ENCODE results near the gene RNFT1. TPM values are rescaled to one million over a fixed set of nuclear protein-coding genes. Genes with fewer than 3 reads are reported as not detected.
"Not testable (repeated sequence)": the region's sequence is repeated elsewhere in the genome, so short reads cannot be mapped to it uniquely, and the experiment has no call there.

The RNFT1 gene, protein sequence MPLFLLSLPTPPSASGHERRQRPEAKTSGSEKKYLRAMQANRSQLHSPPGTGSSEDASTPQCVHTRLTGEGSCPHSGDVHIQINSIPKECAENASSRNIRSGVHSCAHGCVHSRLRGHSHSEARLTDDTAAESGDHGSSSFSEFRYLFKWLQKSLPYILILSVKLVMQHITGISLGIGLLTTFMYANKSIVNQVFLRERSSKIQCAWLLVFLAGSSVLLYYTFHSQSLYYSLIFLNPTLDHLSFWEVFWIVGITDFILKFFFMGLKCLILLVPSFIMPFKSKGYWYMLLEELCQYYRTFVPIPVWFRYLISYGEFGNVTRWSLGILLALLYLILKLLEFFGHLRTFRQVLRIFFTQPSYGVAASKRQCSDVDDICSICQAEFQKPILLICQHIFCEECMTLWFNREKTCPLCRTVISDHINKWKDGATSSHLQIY
- 39.5 TPM for total RNA-seq
- long read RNA-seq, transcript RNFT1-201 (9 exons, 2,101 nt) = major isoform, 43 of 66 reads
- long read RNA-seq, partial matches to known transcripts = 4 of 66 reads
- long read RNA-seq, other reads (novel, unspliced or antisense) = 13 of 66 reads

DNA sequence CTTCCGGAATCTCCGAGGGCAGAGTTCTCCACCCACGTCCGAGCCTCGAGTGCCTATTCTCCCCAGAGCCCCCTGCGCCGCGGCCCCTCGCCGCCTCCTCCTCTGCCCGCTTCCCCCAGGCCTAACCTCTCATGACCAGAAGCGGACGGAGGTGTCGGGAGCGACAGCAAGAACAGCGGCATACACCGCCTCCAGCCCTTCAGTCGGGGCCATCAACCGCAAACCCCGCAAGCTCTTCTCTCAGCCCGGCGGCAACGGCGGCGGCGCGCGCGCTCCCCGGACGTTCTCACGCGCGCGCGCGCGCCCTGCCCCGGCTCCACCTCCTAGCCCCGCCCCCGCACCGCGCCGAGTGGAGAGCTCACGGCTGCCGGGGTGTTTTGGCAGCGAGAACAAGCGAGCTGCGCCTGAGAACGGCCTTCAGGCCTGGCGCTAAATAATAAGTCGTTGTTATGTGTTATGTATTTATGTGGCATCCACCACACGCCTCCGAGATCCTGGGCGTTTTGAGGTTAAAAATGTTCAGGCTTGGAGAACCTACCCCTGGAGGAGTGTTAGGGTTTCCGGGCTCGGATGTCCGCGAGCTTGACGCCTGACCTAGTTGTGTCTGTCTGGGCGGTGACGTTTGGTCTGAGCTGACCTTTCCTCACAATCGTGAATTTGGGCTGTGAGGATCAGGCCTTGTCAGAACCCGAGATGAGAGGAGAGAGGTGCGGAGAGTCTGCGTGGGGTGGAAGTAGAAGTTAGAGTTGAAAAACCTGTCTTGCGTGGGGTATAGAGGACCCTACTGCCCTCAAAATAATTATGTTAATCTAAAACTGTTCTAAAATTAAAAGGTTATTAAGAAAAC is at the start of gene RNFT1:
Gene RNFT1, minus strand, starts transcription at position 259 of the 847 bp plus-strand sequence. Its CDS starts 77 bp downstream, at position 182.
- DNase-seq (peak; percentile 96), ATAC-seq (peak; percentile 99)
- Histone ChIP-seq H3K4me3 (peak within 1 kb of the TSS; percentile 90), H3K27ac (peak within 1 kb of the TSS; percentile 96), H3K9me3 (no peaks in the 10 kb centered on the region), H3K27me3 (ENCODE audit: low read depth) (no peaks in the 10 kb centered on the region), H3K4me1 (peaks cover 18% of the 10 kb centered on the region), H3K36me3 (no peaks in the 10 kb centered on the region)
- TF ChIP-seq, protein P1, sequence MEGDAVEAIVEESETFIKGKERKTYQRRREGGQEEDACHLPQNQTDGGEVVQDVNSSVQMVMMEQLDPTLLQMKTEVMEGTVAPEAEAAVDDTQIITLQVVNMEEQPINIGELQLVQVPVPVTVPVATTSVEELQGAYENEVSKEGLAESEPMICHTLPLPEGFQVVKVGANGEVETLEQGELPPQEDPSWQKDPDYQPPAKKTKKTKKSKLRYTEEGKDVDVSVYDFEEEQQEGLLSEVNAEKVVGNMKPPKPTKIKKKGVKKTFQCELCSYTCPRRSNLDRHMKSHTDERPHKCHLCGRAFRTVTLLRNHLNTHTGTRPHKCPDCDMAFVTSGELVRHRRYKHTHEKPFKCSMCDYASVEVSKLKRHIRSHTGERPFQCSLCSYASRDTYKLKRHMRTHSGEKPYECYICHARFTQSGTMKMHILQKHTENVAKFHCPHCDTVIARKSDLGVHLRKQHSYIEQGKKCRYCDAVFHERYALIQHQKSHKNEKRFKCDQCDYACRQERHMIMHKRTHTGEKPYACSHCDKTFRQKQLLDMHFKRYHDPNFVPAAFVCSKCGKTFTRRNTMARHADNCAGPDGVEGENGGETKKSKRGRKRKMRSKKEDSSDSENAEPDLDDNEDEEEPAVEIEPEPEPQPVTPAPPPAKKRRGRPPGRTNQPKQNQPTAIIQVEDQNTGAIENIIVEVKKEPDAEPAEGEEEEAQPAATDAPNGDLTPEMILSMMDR (IDR thresholded peaks at IDR 0.05) = no peak
- intact Hi-C loops (cut with DNase I) = no loop called here

DNA sequence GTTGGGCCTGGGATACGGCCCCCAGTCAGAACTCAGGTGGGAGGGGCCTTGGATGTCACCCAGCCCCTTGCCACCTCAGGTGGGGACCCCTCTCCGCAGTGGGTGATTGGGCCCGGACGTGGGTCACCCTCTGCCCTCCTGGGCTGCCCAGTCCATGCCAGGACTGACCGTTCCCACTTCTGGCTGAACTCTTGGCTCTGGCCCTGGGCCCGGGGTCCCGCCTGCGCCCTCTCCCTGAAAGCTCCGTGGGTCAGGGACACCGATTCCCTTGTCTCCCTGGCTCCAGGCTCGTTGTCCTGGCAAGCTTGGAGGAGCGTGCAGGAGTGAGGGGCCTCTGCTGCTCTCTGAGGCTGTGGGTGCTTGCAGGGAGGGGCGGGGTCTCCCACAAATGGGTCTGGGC is 44.8 kb upstream of the RNFT1 start:
- DNase-seq; H3K27me3 ChIP-seq (ENCODE audit: low read depth); H3K27ac ChIP-seq; intact Hi-C loops (cut with DNase I); H3K4me3 ChIP-seq; H3K4me1 ChIP-seq; H3K9me3 ChIP-seq; H3K36me3 ChIP-seq; ATAC-seq: not testable (repeated sequence)

DNA sequence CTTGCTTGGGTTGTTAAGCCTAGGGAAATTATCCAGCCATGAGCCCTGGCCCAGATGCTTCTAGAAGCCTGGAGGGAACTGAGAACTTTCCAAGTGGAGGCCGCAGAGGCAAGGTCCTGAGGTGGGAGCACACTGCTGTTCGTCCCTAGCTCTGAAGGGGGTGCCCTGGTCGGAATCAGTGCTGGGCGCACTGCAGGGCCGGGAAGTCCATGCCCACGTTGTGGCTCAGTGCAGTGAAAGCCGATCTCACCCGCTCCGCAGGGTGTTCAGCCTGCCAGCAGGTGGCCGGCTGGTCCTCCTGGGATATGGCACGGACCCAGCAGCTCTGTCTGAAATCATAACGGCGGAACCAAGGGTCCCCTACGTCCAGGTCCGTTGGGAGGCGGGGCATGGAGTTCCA is 43.8 kb upstream of the RNFT1 start:
- not testable (repeated sequence) for H3K4me3 ChIP-seq, DNase-seq, ATAC-seq

DNA sequence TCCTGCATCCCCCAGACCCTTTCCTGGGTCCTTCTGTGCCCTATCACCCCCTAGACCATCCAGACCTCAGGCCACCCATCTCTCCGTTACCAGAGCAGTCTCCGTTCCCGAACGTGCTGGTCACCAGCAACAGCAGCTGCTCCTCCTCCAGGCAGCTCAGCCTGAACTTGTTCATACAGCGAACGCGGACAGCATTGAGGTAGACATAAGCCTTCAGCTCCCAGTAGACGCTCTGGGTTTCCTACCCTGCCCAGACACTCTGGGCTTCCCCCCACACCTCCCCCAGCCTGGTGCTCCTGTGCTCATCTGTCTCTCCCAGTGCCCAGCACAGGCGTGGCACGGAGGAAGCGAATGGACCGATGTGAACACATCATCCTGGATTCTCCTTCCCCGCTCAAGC is 41.6 kb upstream of the RNFT1 start:
- Histone ChIP-seq H3K27me3 (ENCODE audit: low read depth) (no peaks in the 10 kb centered on the region), H3K9me3 (no peaks in the 10 kb centered on the region), H3K4me1 (no peaks in the 10 kb centered on the region), H3K4me3 (no peak overlapping the region), H3K27ac (no peak overlapping the region), H3K36me3 (no peaks in the 10 kb centered on the region)
- TF ChIP-seq, protein P1 (IDR thresholded peaks at IDR 0.05) = no peak
- DNase-seq (no peak), ATAC-seq (no peak)
- intact Hi-C loops (cut with DNase I) = no loop called here

More for the DNA sequence above, 43.8 kb upstream of the RNFT1 start:
- H3K9me3 ChIP-seq; intact Hi-C loops (cut with DNase I); H3K4me1 ChIP-seq; H3K27me3 ChIP-seq (ENCODE audit: low read depth); H3K27ac ChIP-seq; H3K36me3 ChIP-seq: not testable (repeated sequence)

DNA sequence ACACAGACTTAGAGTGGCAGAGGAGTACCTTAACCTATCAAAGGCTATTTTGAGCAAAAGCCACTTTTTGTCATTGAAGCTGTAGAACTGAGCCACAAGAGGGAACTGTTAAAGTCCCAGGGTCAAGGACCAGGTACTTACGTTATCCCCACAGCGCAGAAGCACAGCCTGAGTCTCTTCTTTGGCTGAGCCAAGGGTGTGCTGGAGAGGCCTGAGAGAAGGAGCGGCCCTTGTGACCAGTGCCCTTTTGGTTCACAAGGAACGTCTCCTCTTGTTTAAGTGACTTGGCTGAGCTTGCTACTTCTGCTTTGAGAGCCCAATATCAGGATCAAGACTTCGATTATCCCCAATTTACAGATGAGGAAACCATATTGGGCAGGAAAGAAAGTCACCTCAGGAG is 40.0 kb upstream of the RNFT1 start:
- intact Hi-C loops (cut with DNase I); H3K27me3 ChIP-seq (ENCODE audit: low read depth); H3K27ac ChIP-seq; H3K36me3 ChIP-seq; H3K9me3 ChIP-seq; H3K4me1 ChIP-seq; ATAC-seq; H3K4me3 ChIP-seq: not testable (repeated sequence)
- peak; percentile 39 for DNase-seq

DNA sequence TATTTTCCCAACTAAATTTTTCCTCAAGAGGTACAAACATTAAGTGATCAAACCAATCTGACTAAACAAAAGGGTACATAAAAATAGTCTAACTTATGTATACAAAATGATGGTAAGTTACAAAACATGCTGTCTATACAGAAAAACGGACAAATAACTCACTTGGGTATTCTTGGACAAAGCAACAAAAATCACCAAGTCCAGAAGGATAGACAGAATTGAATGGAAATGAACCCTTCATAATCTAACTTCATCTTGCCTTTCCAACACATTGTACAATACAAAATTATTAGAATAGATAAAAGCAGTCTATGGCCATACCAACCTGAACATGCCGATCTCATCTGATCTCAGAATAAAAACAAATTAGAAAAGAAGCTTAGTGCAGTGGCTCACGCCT is 37.9 kb upstream of the RNFT1 start:
- H3K4me1 ChIP-seq; intact Hi-C loops (cut with DNase I); H3K4me3 ChIP-seq; H3K27me3 ChIP-seq (ENCODE audit: low read depth); H3K36me3 ChIP-seq; DNase-seq; ATAC-seq; H3K27ac ChIP-seq; H3K9me3 ChIP-seq: not testable (repeated sequence)

DNA sequence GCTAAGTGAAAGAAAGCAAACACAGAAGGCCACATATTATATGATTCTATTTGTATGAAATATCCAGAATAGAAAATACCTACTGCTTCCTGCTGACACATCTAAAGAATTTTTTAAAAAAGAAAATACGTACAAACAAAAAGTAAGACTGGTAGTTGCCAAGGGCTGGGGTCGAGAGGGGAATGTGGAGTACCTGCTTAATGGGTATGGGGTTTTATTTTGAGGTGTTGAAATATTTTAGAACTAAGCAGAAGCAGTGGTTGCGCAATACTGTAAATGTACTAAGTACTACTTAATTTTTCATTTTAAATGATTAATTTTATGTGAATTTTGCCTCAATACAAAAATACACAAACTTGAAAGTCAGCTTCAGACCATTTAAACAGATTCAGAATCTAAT is 32.1 kb upstream of the RNFT1 start:
- H3K4me3 ChIP-seq; H3K36me3 ChIP-seq; H3K9me3 ChIP-seq; DNase-seq; H3K4me1 ChIP-seq; ATAC-seq; intact Hi-C loops (cut with DNase I); H3K27ac ChIP-seq; H3K27me3 ChIP-seq (ENCODE audit: low read depth): not testable (repeated sequence)

DNA sequence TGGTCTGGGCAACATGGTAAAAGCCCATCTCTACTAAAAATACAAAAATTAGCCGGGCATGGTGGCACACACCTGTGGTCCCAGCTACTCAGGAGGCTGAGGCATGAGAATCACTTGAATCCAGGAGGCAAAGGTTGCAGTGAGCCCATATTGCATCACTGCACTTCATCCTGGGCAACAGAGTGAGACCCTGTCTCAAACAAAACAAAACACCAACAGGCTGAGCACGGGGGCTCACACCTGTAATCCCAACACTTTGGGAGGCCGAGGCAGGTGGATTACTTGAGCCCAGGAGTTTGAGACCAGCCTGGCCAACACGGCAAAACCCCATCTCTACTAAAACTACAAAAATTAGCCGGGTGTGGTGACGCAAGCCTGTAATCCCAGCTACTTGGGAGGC is 10.6 kb upstream of the RNFT1 start:
- intact Hi-C loops (cut with DNase I); DNase-seq; H3K27ac ChIP-seq; ATAC-seq; H3K9me3 ChIP-seq; H3K36me3 ChIP-seq; H3K27me3 ChIP-seq (ENCODE audit: low read depth); H3K4me1 ChIP-seq; H3K4me3 ChIP-seq: not testable (repeated sequence)

DNA sequence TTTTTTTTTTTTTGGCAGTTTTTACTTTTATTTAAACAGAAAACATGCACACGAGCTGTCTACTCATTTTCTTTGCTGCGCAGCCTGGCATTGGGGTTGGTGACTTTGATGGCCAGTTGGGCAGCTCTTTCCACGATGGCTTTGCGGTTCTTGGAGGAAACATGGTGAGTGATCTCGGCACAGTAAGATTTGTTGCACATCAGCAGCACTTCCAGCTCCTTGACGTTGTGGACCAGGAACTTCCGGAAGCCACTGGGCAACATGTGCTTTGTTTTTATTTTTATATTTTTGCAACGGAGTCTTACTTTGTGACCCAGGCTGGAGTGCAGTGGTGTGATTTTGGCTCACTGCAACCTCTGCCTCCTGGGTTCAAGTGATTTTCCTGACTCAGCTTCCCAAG is 8.9 kb upstream of the RNFT1 start:
- intact Hi-C loops (cut with DNase I); ATAC-seq; H3K36me3 ChIP-seq; H3K4me3 ChIP-seq; H3K27me3 ChIP-seq (ENCODE audit: low read depth); H3K4me1 ChIP-seq; H3K9me3 ChIP-seq; H3K27ac ChIP-seq; DNase-seq: not testable (repeated sequence)

All from lower lobe of right lung (tissue), 2 donors.